ENCODE data around the gene DYNLRB1.
"Not testable (repeated sequence)": the region's sequence is repeated elsewhere in the genome, so short reads cannot be mapped to it uniquely, and the experiment has no call there.

Gene DYNLRB1

DNA sequence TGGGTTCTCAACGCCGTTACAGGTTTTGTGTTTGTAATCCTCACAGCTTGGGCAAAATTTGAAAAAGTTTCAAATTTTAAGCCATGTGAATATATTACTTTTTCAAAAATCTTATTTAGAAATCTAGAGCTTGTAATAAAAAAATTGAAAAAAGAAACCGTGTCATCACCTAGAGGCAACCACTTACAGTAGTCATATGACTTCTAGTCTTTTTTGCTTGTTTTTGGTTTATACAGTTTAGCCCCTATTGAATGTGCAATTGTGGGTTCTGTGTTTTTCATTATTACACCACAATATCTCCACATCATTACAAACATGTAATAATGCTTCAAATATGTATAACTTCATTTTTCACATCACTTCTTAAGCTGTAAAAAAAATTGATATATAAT, 888 bp downstream of the DYNLRB1 start:
- H3K4me1 ChIP-seq, result peaks cover 11% of the 10 kb centered on the region
- DNase-seq (ENCODE audit: low spot score in 2 of 2), result no peak
- in situ Hi-C loops (cut with MboI; ENCODE audit: low sequenced_read_pairs), result loop anchor here (5.0 kb wide), 1 partner anchor 215 kb away; the partner anchor contains the start of gene AHCY
- H3K27me3 ChIP-seq (ENCODE audit: low read depth), result no peaks in the 10 kb centered on the region
- H3K9me3 ChIP-seq, result no peaks in the 10 kb centered on the region
- H3K4me3 ChIP-seq, result peak overlapping the region; percentile 96
- peaks cover 12% of the 10 kb centered on the region; the same call in 1 of the 2 replicates for H3K36me3 ChIP-seq (replicated peaks)

DNA sequence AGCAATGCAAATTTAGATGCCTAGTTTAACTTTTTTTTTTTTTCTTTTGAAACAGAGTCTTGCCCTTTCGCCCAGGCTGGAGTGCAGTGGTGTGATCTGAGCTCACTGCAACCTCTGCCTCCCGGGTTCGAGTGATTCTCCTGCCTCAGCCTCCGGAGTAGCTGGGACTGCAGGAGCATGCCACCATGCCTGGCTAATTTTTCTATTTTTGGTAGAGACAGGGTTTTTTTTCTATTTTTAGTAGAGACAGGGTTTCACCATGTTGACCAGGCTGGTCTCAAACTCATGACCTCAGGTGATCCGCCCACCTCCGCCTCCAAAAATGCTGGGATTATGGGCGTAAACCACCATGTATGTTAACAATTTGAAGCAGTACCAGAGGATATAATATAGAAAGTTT, 2.6 kb downstream of the DYNLRB1 start:
- in situ Hi-C loops (cut with MboI; ENCODE audit: low sequenced_read_pairs), result loop anchor here (5.0 kb wide), 1 partner anchor 217 kb away; the partner anchor contains the start of gene AHCY
- not testable (repeated sequence) for H3K27me3 ChIP-seq (ENCODE audit: low read depth); H3K4me3 ChIP-seq; H3K9me3 ChIP-seq; DNase-seq (ENCODE audit: low spot score in 2 of 2)
- Histone ChIP-seq H3K4me1 (peaks cover 11% of the 10 kb centered on the region), H3K36me3 (replicated peaks) (peaks cover 20% of the 10 kb centered on the region)

DNA sequence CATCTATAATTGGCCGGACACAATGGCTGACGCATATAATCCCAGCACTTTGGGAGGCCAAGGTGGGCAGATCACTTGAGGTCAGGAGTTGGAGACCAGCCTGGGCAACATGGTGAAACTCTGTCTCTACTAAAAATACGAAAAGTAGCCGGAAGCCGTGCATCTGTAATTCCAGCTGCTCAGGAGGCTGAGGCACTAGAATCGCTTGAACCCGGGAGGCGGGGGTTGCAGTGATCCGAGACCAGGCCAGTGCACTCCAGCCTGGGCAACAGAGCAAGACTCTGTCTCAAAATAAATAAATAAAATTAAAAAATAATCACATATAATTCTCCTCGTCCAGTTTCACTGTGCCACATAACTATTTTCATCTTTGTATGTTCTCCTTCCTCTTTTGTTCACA, 3.6 kb downstream of the DYNLRB1 start:
- not testable (repeated sequence) for H3K9me3 ChIP-seq; DNase-seq (ENCODE audit: low spot score in 2 of 2); H3K27me3 ChIP-seq (ENCODE audit: low read depth); H3K4me1 ChIP-seq; H3K4me3 ChIP-seq
- in situ Hi-C loops (cut with MboI; ENCODE audit: low sequenced_read_pairs), result loop anchor here (5.0 kb wide), 1 partner anchor 218 kb away; the partner anchor contains the start of gene AHCY
- H3K36me3 ChIP-seq (replicated peaks), result peaks cover 20% of the 10 kb centered on the region

DNA sequence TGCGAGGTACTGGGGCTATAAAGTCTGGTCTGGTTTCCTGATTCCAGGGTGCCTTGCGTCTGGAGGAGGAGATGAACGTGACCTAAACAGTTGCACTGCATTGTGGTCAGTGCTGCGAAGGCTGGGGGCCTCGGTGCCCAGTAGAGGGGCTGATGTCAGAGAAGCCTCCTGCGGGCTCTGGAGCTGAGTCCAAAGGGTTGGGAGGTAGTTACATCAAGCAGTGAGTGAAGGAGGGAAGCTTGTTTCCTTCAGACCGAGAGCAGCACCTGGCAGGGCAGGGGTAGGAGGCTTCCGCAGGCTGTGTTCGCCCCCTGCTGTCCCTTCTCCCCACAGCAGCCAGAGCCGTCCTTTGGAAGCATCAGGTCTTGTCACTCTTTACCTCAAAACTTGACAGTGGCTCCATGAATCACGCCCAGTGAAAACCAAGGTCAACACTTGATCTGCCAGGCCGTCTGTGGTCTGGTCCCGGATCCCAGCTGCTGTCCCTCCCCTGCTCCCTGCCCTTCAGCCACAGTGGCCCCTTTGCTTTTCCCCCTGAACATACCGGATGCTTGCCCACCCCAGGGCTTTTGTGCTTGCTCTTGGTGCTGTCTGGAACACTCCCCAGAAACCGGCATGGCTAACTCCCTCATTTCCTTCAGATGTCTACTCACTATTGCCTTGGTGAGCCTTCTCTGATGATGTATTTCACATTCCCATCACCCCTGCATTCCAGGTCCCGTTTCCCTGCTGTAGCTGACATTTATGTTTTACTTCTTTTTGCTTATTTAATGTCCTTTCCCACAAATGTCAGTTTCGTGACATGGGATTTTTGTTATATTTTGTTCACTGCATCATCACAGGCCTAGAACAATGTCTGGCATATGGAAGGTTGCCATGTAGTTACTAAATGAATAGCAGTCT, 7.0 kb downstream of the DYNLRB1 start:
- in situ Hi-C loops (cut with MboI; ENCODE audit: low sequenced_read_pairs), result no loop called here
- Histone ChIP-seq H3K27me3 (ENCODE audit: low read depth) (no peaks in the 10 kb centered on the region), H3K36me3 (replicated peaks) (peaks cover 41% of the 10 kb centered on the region), H3K4me1 (no peaks in the 10 kb centered on the region; the same call in 1 of the 2 replicates), H3K4me3 (no peak overlapping the region), H3K9me3 (no peaks in the 10 kb centered on the region)
- peak; percentile 34 to 79 for DNase-seq (ENCODE audit: low spot score in 2 of 2)

DNA sequence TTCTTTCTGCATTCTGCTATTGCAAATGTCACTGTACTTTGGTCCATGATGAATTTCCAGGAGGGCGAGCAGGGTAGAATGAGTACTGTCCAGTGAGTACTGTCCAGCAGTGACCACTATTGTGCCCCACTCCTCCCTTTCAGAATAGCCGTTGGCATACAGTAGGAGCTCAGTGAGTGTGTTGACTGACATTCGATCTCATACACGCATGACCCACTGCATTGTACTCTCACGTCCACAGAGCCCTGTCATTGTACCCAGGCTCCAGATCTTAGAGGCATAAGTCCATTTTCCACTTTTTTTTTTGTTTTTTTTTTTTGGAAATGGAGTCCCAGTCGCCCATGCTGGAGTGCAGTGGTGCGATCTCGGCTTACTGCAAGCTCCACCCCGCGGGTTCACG, 8.2 kb downstream of the DYNLRB1 start:
- H3K4me1 ChIP-seq, result no peaks in the 10 kb centered on the region; the same call in 1 of the 2 replicates
- no peaks in the 10 kb centered on the region for H3K27me3 ChIP-seq (ENCODE audit: low read depth)
- H3K36me3 ChIP-seq (replicated peaks), result peaks cover 46% of the 10 kb centered on the region
- H3K4me3 ChIP-seq, result no peak overlapping the region
- DNase-seq (ENCODE audit: low spot score in 2 of 2), result no peak
- H3K9me3 ChIP-seq, result no peaks in the 10 kb centered on the region
- in situ Hi-C loops (cut with MboI; ENCODE audit: low sequenced_read_pairs), result no loop called here

DNA sequence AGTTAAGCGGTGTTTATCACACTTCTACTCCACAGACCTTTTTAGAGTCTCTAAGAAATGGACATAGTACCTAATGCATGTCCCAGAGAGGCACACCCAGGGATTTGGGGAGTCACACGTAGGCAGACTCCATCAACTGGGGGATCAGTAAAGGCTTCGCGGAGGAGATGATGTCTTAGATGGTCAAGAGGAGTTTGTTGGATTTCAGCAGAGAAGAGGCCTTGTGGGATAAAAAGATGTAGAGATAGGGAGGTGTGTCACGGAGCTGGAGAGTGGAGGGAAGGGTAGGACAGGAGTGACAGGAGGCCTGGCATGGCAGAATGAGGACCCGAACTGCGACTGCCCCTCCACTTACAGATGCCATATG, 9.1 kb downstream of the DYNLRB1 start:
- no peak for DNase-seq (ENCODE audit: low spot score in 2 of 2)
- Histone ChIP-seq H3K4me3 (no peak overlapping the region), H3K4me1 (no peaks in the 10 kb centered on the region), H3K9me3 (no peaks in the 10 kb centered on the region), H3K27me3 (ENCODE audit: low read depth) (no peaks in the 10 kb centered on the region), H3K36me3 (replicated peaks) (peaks cover 49% of the 10 kb centered on the region)
- in situ Hi-C loops (cut with MboI; ENCODE audit: low sequenced_read_pairs), result no loop called here

DNA sequence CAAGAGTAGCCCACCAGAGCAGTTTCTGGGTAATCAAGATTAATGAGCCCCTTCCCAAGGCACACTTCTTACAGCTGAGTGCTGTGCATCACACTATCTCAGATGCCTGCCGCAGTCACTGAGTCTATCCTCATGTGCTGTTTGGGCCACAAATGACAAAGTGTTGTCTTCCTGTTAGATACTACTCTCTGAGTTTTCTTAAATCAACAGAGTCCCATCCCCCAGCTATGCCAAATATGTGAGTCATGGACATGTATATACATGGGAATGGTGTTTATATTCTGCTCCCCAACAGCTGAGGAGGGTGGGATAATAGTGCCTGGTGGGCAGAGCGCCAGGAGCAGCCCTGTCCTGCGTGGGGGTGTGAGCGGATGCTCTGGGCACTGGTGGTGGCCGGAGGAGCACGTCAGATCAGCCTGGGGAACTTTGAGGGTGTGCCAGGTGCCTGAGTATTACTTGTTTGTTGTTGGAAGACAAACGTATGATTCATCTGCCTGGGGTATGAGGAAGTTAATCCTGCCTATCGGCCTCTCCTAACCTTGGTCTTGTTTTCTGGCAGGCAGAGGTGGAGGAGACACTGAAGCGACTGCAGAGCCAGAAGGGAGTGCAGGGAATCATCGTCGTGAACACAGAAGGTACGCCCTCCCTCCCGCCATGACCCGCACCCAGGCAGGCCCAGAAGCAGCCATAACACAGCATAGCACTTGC, 9.6 kb downstream of the DYNLRB1 start:
- no peaks in the 10 kb centered on the region for H3K4me1 ChIP-seq
- no peaks in the 10 kb centered on the region for H3K9me3 ChIP-seq
- H3K4me3 ChIP-seq, result no peak overlapping the region
- in situ Hi-C loops (cut with MboI; ENCODE audit: low sequenced_read_pairs), result no loop called here
- no peaks in the 10 kb centered on the region for H3K27me3 ChIP-seq (ENCODE audit: low read depth)
- peaks cover 48% of the 10 kb centered on the region for H3K36me3 ChIP-seq (replicated peaks)
- no peak for DNase-seq (ENCODE audit: low spot score in 2 of 2)

DNA sequence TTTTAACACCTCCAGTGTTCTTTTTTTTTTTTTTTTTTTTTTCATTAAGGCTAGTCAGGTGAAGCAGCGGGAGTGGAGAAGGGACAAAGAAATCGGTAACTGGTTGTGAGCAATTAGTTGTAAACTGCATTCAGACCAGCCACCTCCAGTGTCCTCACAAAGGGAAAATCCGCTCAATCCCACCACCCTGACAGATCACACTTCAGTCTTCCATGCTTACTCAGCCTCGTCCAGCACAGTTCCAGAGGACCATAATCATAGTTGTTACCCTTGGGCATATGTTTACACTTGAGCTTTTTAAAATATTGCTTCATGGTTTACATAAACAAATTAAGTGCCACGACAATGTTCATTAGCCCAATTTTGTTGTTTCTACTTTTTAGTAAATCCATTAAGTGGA, 10.2 kb downstream of the DYNLRB1 start:
- peaks cover 53% of the 10 kb centered on the region for H3K36me3 ChIP-seq (replicated peaks)
- H3K4me1 ChIP-seq, result no peaks in the 10 kb centered on the region
- in situ Hi-C loops (cut with MboI; ENCODE audit: low sequenced_read_pairs), result no loop called here
- H3K4me3 ChIP-seq, result no peak overlapping the region
- no peak for DNase-seq (ENCODE audit: low spot score in 2 of 2)
- H3K27me3 ChIP-seq (ENCODE audit: low read depth), result no peaks in the 10 kb centered on the region
- no peaks in the 10 kb centered on the region for H3K9me3 ChIP-seq

DNA sequence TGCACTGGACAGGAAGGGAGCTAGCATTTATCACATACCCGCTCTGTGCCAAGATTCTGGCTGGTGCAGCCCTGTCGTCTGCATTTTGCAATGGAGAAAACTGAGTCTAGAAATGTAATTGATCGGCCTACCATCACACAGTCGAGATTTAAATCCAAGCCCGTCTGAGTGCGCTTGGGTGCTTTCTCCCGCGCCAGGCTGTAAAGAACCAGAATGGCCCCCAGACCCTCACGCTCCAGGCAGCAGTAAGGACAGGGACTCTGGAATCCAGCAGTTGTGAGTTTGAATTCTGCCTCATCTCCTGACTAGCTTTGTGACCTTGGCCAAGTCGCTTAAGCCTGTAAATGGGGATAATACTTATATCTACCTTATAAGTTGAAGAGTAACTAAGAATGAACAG, 10.8 kb downstream of the DYNLRB1 start:
- Histone ChIP-seq H3K36me3 (replicated peaks) (peaks cover 57% of the 10 kb centered on the region), H3K4me3 (no peak overlapping the region), H3K9me3 (no peaks in the 10 kb centered on the region), H3K27me3 (ENCODE audit: low read depth) (no peaks in the 10 kb centered on the region), H3K4me1 (no peaks in the 10 kb centered on the region)
- no peak for DNase-seq (ENCODE audit: low spot score in 2 of 2)
- in situ Hi-C loops (cut with MboI; ENCODE audit: low sequenced_read_pairs), result no loop called here

DNA sequence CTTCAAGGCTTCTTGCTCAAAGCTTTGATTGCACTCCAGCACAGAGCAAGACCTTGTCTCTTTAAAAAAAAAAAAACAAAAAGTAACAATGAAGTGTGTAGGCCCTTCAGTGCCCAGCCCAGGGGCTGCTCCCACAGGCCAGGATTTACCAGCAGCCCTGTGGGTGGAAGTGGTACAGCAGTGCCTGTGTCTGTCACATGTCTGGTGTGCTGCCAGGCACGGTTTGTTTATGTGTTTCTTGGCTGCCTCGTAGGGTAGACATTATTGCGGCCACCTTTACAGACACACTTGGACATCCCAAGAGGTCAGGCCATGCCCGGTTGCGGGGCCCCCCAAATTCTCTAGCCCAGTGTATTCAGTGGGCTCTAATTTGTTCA, 12.7 kb downstream of the DYNLRB1 start:
- Histone ChIP-seq H3K4me1 (no peaks in the 10 kb centered on the region), H3K36me3 (replicated peaks) (peaks cover 60% of the 10 kb centered on the region), H3K9me3 (no peaks in the 10 kb centered on the region), H3K4me3 (no peak overlapping the region), H3K27me3 (ENCODE audit: low read depth) (no peaks in the 10 kb centered on the region)
- no peak for DNase-seq (ENCODE audit: low spot score in 2 of 2)
- in situ Hi-C loops (cut with MboI; ENCODE audit: low sequenced_read_pairs), result no loop called here

DNA sequence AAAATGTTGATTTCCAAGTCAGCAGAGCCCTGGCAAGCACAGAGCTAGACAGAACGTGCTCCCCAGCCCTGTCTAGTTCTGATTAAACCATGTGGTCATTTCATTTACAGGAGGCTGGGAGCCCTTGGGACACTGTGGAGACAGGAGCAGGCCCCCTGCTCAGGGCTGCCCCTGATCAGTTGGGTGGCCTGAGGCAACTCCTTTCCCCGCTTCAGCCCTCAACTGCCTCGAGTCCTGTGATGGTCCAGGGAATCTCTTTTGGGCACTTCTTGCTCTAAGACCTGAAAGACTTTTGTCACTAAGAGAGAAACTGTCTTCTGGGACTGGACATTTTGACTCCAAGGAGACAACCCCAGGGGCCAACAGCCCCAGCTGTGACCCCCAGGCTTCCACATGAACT, 13.5 kb downstream of the DYNLRB1 start:
- no peaks in the 10 kb centered on the region for H3K9me3 ChIP-seq
- DNase-seq (ENCODE audit: low spot score in 2 of 2), result no peak
- peaks cover 65% of the 10 kb centered on the region for H3K36me3 ChIP-seq (replicated peaks)
- H3K4me1 ChIP-seq, result no peaks in the 10 kb centered on the region
- in situ Hi-C loops (cut with MboI; ENCODE audit: low sequenced_read_pairs), result no loop called here
- no peaks in the 10 kb centered on the region for H3K27me3 ChIP-seq (ENCODE audit: low read depth)
- H3K4me3 ChIP-seq, result no peak overlapping the region

DNA sequence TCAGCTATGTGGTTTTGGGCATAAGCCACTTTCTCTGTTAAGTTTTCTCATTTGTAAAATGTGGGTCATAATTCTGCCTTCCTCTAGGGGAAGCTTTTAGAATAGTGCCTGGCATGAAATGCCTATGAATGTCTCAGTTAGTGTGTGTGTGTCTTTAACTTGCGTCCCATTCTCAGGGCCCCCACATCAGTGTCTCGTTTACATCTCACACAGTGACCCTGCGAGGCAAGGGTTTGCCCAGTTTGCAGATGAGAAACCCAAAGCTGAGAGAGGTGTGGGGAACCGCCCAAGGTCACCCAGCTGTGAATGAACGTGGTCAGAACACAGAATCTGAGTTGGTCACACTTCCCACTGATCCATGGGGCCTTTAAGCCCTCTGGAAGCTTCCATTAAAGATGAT, 14.1 kb downstream of the DYNLRB1 start:
- in situ Hi-C loops (cut with MboI; ENCODE audit: low sequenced_read_pairs), result no loop called here

DNA sequence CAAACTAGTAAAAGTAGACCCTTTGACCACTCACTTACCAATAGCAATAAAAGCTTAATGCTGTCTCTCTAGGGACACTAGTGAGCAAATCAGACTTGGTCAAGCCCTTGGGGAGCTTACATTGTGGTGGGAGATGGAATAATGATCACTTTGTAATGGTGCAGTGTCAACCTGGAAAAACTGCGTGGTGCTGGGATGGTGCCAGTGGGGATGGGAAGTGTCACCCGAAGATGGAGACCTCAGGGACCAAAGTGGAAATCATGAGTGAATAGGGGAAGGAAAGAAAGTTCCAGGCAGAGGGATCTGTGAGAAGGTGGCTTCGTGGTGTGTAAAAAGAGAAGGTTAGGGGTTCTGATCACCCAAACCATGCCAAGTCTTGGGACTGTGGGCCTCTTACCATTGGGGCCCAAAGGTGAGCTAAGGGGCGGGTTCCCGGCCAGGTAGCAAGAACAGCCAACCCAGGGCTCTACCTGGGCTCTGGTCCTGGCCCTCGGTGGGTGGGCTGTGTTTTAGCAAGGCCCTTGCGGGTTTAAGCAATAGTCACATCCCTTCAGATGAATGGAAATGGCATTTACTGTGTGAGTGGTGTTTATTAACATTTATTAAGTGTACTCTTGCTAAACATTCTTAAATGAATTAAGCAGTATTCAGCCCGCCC, 15.5 kb downstream of the DYNLRB1 start:
- Histone ChIP-seq H3K27me3 (ENCODE audit: low read depth) (no peaks in the 10 kb centered on the region), H3K9me3 (no peaks in the 10 kb centered on the region), H3K36me3 (replicated peaks) (peaks cover 71% of the 10 kb centered on the region), H3K4me1 (no peaks in the 10 kb centered on the region), H3K4me3 (no peak overlapping the region)
- in situ Hi-C loops (cut with MboI; ENCODE audit: low sequenced_read_pairs), result no loop called here
- no peak for DNase-seq (ENCODE audit: low spot score in 2 of 2)

More for the DNA sequence above, 14.1 kb downstream of the DYNLRB1 start:
- Histone ChIP-seq H3K4me1 (no peaks in the 10 kb centered on the region), H3K27me3 (ENCODE audit: low read depth) (no peaks in the 10 kb centered on the region), H3K36me3 (replicated peaks) (peaks cover 71% of the 10 kb centered on the region), H3K4me3 (no peak overlapping the region), H3K9me3 (no peaks in the 10 kb centered on the region)
- DNase-seq (ENCODE audit: low spot score in 2 of 2), result no peak

DNA sequence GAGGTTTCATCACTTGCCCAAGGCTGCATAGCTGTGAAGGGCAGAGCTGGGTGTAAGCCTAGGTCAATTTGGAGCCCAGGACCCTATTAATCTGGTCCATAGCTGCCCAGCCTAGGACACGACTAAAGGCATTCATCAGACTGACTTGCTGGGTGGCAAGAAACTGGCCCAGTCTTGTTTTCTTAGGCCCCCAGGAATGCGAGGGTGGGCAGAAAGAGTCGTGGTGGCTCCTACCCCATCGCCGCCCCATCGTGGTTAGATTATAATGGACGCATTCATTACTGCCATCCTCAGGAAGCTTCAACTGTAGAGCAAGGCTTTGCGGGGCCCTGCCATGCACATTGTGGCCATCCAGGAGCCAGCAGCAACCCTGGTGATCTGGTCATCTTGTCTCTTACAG, 16.1 kb downstream of the DYNLRB1 start:
- H3K9me3 ChIP-seq, result no peaks in the 10 kb centered on the region
- H3K4me1 ChIP-seq, result no peaks in the 10 kb centered on the region
- H3K36me3 ChIP-seq (replicated peaks), result peaks cover 71% of the 10 kb centered on the region
- no peaks in the 10 kb centered on the region for H3K27me3 ChIP-seq (ENCODE audit: low read depth)
- DNase-seq (ENCODE audit: low spot score in 2 of 2), result no peak
- in situ Hi-C loops (cut with MboI; ENCODE audit: low sequenced_read_pairs), result no loop called here
- no peak overlapping the region for H3K4me3 ChIP-seq
